ENCODE results near the gene EME1.

DNA sequence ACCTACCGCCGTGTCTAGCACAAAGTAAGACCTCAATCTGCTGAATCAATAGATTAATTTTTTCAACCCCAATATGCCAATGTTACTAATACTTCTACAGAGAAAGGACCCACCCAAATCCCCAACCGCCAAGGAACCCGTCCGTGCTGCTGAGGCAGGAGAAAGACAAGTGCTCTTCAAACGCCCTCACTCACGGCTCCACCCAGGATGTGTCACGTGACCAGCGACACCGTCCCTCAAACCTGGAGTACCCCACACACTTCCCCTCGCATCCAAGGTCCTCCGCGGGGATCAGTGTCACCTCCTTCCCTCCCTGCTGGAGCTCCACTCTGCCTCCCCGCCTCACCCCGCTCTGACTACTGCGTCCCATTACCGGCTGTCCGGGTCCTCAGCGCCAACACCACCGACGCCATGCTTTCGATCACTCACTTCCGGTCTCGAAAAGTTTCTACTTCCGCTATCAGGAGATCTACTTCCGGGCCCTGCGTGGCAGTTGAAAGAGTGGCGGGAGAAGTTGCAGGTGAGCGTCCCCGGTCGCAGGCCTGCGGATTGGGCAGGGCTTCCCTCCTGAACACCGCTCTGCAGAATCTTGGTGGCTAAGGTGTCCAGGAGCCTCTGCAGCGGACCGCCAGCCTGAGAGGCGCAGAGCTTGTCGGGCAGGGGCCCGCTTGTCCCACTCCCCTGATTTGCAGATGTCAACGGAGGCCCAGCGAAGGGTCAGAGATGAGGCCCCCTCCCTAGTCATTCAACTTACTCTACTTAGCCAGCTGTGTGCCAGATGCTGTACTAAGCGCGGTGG, at the start of gene EME1, which contains the start of gene MRPL27:
- peak; percentile 97 for TF ChIP-seq POLR2AphosphoS5 (IDR thresholded peaks at IDR 0.05; ENCODE audit: low read depth, low read length)
- TF ChIP-seq SPI1 (IDR thresholded peaks at IDR 0.05; ENCODE audit: low read depth, low read length), result peak; percentile 45
- peak; percentile 97 for TF ChIP-seq POLR2A (IDR thresholded peaks at IDR 0.05; ENCODE audit: low read depth, low read length)
